Ramos (cell line): ENCODE measurements around the gene HCN3.
"Not testable (repeated sequence)": the region's sequence is repeated elsewhere in the genome, so short reads cannot be mapped to it uniquely, and the experiment has no call there.

Source experiments
- in situ Hi-C: fragments of 300-500 bp; cut with MboI; formaldehyde crosslinking; loops from one replicate; pipeline ENCODE4 v1.14.3; 2022; ENCODE audit warnings: low sequenced_read_pairs; ENCODE audit not compliant: unreplicated experiment

The HCN3 gene

DNA sequence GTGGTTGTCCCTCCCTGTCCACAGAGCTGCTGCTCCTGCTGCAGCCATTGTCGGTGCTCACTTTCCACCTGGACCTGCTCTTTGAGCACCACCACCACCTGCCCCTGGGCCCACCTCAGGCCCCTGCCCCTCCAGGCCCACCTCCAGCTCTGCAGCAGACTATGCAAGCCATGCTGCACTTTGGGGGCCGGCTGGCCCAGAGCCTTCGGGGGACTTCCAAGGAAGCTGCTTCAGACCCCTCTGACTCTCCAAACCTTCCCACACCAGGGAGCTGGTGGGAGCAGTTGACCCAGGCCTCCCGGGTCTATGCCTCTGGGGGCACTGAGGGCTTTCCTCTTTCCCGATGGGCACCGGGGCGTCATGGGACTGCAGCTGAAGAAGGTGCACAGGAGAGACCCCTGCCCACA lies 49.4 kb downstream of the HCN3 start:
- in situ Hi-C loops: no loop called here

DNA sequence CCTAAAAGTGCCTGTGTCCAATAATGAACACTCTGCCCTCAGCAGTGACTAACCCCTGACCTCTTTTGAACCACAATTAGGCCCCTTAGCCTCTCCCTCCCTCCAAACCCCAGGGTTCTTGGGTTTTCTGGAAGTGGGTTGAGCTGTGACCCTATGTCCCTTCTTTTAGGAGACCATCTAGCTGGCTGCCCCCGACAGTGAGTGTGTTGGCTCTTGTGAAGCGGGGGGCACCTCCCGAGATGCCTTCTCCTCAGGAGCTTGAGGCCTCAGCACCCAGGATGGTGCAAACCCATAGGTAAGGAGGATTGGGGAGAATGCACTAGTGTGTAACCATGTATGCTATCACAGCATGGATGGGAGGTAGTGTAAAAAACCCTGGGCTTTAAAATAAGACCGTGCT lies 50.7 kb downstream of the HCN3 start:
- in situ Hi-C loops: no loop called here

DNA sequence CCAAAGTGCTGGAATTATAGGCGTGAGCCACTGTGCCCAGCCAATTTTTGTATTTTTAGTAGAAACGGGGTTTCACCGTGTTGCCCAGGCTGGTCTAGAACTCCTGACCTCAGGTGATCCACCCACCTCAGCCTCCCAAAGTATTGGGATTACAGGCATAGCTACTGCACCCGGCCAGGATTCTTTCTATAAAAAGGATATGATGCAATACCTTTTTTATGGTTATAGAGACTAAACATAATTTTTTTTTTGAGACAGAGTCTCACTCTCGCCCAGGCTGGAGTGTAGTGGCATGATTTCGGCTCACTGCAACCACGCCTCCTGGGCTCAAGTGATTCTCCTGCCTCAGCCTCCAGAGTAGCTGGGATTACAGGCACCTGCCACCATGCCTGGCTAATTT lies 51.6 kb downstream of the HCN3 start:
- in situ Hi-C loops: not testable (repeated sequence)

DNA sequence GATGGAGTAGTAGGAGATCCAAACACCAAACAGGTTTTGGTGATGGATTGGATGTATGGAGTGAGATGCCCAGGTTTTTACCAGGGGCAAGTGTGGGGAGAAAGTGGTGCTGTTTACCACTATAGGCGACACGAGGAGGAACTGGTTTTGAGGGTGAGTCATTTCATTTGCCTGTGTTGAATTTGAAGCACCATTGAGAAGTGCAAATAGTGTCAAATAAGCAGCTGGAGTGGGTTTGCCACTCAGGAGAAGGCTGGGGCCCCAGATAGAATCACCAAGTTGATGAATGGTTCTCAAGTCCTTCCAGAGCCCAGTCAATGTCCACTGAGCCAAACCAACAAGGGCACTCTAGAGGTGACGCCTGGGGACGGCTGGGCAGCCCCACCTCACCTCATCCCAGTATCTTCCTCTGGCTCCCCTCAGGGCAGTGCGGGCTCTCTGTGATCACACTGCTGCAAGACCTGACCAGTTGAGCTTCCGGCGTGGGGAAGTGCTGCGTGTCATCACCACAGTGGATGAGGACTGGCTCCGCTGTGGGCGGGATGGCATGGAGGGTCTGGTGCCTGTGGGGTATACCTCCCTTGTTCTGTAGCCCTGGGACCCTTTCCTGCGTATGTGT lies 52.8 kb downstream of the HCN3 start:
- in situ Hi-C loops: no loop called here

DNA sequence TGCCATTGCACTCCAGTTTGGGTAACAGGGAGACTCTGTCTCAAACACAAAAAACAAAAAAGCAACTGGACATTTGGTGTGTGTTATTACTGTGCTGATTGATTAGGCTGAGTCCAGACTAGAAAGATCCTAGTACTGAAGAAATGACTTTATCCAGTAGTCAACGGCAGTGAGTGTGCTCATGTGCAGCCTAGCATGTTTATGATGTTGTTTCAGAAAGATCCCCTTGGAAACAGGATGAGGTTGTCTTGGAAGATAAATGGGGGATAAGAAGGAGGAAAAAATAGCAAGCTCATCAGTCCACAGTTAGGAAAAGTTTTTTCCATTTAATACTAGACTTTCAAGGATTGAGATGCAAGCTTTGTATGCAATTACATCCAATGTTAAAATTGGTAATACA lies 57.7 kb downstream of the HCN3 start:
- in situ Hi-C loops: no loop called here
